Hepatocyte (in vitro differentiated cells): Measurements from ENCODE around the gene REXO1.

Experiments used
- CTCF ChIP-seq: fragments of 200-600 bp; sonication (generic); IDR thresholded peaks from 2 replicates; pipeline ENCODE4 v1.5.1; 2016; ENCODE audit warnings: antibody characterized with exemption, mild to moderate bottlenecking; ENCODE audit not compliant: poor library complexity
- EZH2 ChIP-seq: fragments of 200-600 bp; sonication (generic); IDR thresholded peaks from 2 replicates; pipeline ENCODE4 v1.6.1; 2016; ENCODE audit warnings: antibody characterized with exemption, mild to moderate bottlenecking, borderline replicate concordance

- TF ChIP-seq EZH2 (no peak), CTCF (no peak)
These were observed 14.7 kb downstream of the REXO1 start for GRCh38 chr19:1833540-1833939.
